Glutamatergic neuron (in vitro differentiated cells): ENCODE data around the gene DNM3. TPM values are rescaled to one million over a fixed set of nuclear protein-coding genes. Genes with fewer than 3 reads are reported as not detected.

ENCODE experiments used
- DNase-seq: peaks from one replicate; pipeline ENCODE4 v3.0.0; 2022
- H3K27ac Mint-ChIP-seq: one replicate; pipeline ENCODE4 v1.8.0; 2020; ENCODE audit warnings: mild to moderate bottlenecking, mixed read lengths, inconsistent platforms; ENCODE audit not compliant: unreplicated experiment
- H3K27me3 Mint-ChIP-seq: one replicate; pipeline ENCODE4 v1.8.0; 2020; ENCODE audit warnings: mild to moderate bottlenecking, moderate library complexity, mixed read lengths, inconsistent platforms; ENCODE audit not compliant: unreplicated experiment
- H3K36me3 Mint-ChIP-seq: one replicate; pipeline ENCODE4 v1.8.0; 2020; ENCODE audit warnings: mild to moderate bottlenecking, mixed read lengths, inconsistent platforms; ENCODE audit not compliant: unreplicated experiment
- H3K4me1 Mint-ChIP-seq: one replicate; pipeline ENCODE4 v1.8.0; 2020; ENCODE audit warnings: mild to moderate bottlenecking, low read depth, mixed read lengths, inconsistent platforms; ENCODE audit not compliant: unreplicated experiment
- H3K4me3 Mint-ChIP-seq: one replicate; pipeline ENCODE4 v1.8.0; 2020; ENCODE audit warnings: mild to moderate bottlenecking, mixed read lengths, inconsistent platforms; ENCODE audit not compliant: unreplicated experiment
- H3K9me3 Mint-ChIP-seq: one replicate; pipeline ENCODE4 v1.8.0; 2020; ENCODE audit warnings: mild to moderate bottlenecking, moderate library complexity, mixed read lengths, inconsistent platforms; ENCODE audit not compliant: unreplicated experiment
- total RNA-seq: library from RNA; stranded (reverse); fragmentation: NEBNext Ultra II Directional; extraction: Animal tissue kit (Norgen Biotek cat#: 25700); gene quantifications from one replicate; pipeline ENCODE4 v1.2.1, GENCODE V29; 2021; ENCODE audit not compliant: unreplicated experiment
- TF ChIP-seq, protein P1 (sequence below): fragments of 200-600 bp; sonication (generic); IDR thresholded peaks from one replicate; pipeline ENCODE4 v1.5.0; 2021; ENCODE audit not compliant: partially characterized antibody, unreplicated experiment

DNM3 gene
- total RNA-seq, 1 donor from 2014 or later: 11.4 TPM

DNA sequence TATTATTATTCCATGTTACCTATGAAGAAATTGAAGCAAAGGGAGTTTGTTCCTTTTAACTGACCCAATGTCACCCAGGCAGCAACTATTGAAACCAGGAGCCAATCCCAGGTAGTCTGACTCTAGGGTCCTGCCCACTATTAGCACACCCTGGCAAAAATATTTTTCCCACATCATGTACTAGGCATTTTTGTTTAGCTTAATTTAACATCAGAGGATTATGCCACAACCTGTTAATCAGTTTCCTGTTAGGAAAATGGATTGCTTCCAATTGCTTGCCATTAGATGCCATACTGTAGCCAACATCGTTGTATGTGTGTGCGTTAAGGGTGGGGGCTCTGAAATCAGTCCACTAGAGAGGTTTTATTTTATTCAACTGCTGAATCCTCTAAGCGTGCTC is 281.1 kb downstream of the DNM3 start:
- no peaks in the 10 kb centered on the region for H3K4me1 Mint-ChIP-seq
- no peaks in the 10 kb centered on the region for H3K27me3 Mint-ChIP-seq
- TF ChIP-seq, protein P1, sequence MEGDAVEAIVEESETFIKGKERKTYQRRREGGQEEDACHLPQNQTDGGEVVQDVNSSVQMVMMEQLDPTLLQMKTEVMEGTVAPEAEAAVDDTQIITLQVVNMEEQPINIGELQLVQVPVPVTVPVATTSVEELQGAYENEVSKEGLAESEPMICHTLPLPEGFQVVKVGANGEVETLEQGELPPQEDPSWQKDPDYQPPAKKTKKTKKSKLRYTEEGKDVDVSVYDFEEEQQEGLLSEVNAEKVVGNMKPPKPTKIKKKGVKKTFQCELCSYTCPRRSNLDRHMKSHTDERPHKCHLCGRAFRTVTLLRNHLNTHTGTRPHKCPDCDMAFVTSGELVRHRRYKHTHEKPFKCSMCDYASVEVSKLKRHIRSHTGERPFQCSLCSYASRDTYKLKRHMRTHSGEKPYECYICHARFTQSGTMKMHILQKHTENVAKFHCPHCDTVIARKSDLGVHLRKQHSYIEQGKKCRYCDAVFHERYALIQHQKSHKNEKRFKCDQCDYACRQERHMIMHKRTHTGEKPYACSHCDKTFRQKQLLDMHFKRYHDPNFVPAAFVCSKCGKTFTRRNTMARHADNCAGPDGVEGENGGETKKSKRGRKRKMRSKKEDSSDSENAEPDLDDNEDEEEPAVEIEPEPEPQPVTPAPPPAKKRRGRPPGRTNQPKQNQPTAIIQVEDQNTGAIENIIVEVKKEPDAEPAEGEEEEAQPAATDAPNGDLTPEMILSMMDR: no peak
- no peak overlapping the region for H3K27ac Mint-ChIP-seq
- no peak overlapping the region for H3K4me3 Mint-ChIP-seq
- H3K36me3 Mint-ChIP-seq: no peaks in the 10 kb centered on the region
- peaks cover 5% of the 10 kb centered on the region for H3K9me3 Mint-ChIP-seq
- no peak for DNase-seq

DNA sequence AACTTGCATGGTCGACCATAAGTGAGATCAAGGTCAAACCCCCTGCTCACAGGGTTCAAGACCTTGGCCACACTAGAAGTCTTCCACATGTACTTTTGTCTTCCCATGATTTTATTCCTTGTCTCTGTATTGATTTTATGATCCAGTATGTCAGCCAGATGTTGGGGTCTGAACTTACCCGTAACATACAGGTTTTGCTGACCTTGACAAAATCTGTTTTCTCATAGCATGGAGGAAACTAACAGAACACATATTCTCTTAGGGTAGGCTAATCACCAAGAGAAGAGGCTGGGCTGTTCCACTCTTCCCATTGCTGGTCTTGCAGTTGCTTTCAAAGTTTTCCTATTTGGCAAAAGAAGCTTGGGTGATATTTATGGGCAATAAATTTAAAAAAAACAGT is 284.0 kb downstream of the DNM3 start:
- no peak for DNase-seq
- Mint-ChIP-seq H3K27ac (no peak overlapping the region), H3K4me3 (no peak overlapping the region), H3K9me3 (peaks cover 2% of the 10 kb centered on the region), H3K27me3 (no peaks in the 10 kb centered on the region), H3K36me3 (no peaks in the 10 kb centered on the region), H3K4me1 (no peaks in the 10 kb centered on the region)
- TF ChIP-seq, protein P1: no peak

DNA sequence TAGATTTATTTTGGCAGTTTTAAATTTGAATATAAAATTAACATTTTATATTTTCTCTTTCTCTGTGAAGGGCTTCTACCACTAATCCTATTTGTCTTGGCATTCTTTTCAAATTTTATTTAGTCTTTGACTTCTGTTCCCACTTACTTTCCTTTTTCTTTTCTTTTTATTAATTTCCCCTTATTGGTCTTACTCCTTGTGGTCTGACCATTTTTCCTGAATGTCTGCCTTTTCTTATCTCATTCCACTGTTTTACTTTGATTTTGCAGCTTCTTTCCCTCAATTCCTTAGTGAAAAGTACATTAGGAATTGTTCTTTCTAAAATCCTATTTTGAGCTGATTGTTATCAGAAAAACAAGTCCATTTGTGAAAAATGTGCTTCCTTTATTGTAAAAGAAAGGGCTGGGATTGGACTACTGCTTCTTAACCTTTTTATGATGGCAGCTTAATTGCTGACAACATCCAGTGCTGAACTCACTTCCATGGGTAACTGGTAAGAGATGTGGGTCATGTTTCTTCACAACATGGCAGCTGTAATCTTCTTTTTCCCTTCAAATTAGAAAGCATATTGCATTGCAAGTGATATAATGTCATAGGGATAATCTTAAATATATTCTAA is 284.6 kb downstream of the DNM3 start:
- DNase-seq: no peak
- H3K36me3 Mint-ChIP-seq: no peaks in the 10 kb centered on the region
- TF ChIP-seq, protein P1: no peak
- H3K27me3 Mint-ChIP-seq: no peaks in the 10 kb centered on the region
- peaks cover 2% of the 10 kb centered on the region for H3K9me3 Mint-ChIP-seq
- H3K4me1 Mint-ChIP-seq: no peaks in the 10 kb centered on the region
- no peak overlapping the region for H3K4me3 Mint-ChIP-seq
- H3K27ac Mint-ChIP-seq: no peak overlapping the region

DNA sequence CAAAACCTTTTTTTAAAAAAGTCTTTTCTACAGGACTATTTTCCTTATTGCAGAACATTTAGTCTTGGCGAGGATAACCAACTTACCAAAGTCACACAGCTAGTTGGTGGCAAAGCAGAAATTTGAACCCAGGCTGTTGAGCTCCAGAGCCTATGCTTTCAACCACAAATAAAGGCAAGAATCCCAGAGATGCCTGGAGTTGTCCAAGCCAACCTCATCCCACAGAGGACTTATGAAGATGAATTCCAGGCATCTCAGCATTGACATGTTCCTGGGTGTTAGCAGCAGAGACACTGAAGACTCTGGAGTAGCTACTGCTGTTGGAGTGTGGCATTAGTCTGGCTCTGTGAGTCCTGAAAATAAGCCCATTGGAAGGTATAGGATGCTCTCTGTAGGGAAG is 291.5 kb downstream of the DNM3 start:
- no peaks in the 10 kb centered on the region for H3K36me3 Mint-ChIP-seq
- no peak overlapping the region for H3K4me3 Mint-ChIP-seq
- no peaks in the 10 kb centered on the region for H3K9me3 Mint-ChIP-seq
- no peaks in the 10 kb centered on the region for H3K27me3 Mint-ChIP-seq
- no peak overlapping the region for H3K27ac Mint-ChIP-seq
- TF ChIP-seq, protein P1: no peak
- H3K4me1 Mint-ChIP-seq: no peaks in the 10 kb centered on the region
- DNase-seq: no peak

DNA sequence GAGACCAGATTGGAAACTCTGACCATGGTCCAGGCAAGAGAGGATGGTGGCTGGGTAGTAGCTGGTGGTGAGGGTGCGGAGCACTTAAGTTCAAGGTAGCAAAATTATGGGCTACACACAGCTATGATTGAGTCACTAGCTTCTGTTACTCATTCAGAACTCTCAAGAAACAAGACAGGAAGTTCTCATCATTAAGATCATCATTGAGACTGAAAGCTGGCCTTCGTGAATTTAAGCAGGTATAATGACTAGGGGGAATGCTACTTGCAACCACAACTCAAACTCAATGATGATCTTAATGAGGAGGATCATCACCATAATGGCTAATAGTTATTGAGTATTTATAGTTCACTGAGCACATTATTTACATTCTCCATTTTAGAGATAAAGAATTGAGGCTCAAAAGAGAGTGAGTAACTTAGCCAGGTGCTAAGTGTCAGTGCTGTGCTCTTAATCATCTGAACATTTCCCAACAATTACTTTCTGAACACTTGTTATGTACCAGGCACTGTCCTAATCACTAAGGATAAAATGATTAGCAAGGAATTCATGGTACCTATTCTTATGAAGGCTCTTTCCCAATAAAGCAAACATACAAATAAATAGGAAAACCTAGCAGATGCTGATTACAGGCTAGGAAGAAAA is 292.9 kb downstream of the DNM3 start:
- H3K9me3 Mint-ChIP-seq: no peaks in the 10 kb centered on the region
- no peaks in the 10 kb centered on the region for H3K27me3 Mint-ChIP-seq
- H3K4me3 Mint-ChIP-seq: no peak overlapping the region
- TF ChIP-seq, protein P1: no peak
- no peaks in the 10 kb centered on the region for H3K4me1 Mint-ChIP-seq
- no peak overlapping the region for H3K27ac Mint-ChIP-seq
- DNase-seq: no peak
- H3K36me3 Mint-ChIP-seq: no peaks in the 10 kb centered on the region
